Activated gamma-delta T cell treated with anti-CD3 and anti-CD28 coated beads, Interleukin-2, amount 50 U/mL, for 16 hours (primary cell): ENCODE data around the gene DERA.
"Not testable (repeated sequence)": the region's sequence is repeated elsewhere in the genome, so short reads cannot be mapped to it uniquely, and the experiment has no call there.

Source experiments
- DNase-seq: peaks from one replicate; pipeline ENCODE4 v3.0.0-alpha.2; 2020; ENCODE audit warnings: low read depth

Gene DERA

DNA sequence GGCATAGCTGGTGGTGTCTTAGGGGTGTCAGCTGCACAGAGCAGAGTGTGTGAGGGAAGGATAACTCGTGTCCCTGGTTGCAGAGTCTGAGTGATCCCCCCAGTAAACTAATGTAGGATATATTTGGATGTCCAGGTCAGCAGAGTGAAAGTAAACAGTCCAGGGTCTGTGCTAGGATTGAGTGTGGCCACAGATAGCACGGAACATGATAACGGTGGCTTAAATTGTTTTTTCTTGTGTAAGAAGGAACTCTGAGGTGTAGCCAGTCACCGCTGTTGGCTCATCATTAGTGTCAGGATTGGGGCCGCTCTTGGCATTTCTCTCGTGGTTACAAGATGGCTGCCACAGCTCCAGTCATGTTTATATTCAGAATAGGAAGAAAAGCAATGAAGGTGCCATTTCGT lies 97.3 kb downstream of the DERA start:
- no peak for DNase-seq

DNA sequence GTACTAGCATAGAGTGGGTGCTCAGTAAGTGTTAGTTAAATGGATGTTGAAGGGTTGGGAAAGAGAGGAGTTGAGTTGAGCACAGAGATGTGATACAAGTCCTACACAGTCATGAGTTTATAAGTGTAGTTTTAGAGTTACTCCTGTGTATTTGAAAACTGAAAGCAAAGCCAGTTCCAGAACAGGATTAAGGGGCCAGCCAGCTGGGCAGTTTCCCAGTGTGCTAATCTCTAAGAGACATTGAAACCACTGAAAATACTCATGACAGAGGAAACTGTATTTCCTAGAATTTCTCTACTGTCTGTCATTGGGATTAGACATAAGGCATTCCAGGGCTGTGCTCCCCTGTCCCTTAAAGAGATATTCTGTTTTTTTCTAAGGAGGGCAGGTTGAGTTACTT lies 101.0 kb downstream of the DERA start:
- DNase-seq, result no peak

DNA sequence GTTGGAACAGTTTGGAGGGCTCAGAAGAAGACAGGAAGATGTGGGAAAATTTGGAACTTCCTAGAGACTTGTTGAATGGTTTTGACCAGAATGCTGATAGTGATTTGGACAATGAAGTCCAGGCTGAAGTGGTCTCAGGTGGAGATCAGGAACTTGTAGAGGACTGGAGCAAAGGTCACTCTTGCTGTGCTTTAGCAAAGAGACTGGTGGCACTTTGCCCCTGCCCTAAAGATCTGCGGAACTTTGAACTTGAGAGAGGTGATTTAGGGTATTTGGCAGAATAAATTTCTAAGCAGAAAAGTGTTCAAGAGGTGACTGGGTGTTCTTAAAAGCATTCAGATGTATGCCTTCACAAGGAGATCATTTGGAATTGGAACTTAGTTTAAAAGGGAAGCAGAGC lies 102.6 kb downstream of the DERA start:
- not testable (repeated sequence) for DNase-seq

DNA sequence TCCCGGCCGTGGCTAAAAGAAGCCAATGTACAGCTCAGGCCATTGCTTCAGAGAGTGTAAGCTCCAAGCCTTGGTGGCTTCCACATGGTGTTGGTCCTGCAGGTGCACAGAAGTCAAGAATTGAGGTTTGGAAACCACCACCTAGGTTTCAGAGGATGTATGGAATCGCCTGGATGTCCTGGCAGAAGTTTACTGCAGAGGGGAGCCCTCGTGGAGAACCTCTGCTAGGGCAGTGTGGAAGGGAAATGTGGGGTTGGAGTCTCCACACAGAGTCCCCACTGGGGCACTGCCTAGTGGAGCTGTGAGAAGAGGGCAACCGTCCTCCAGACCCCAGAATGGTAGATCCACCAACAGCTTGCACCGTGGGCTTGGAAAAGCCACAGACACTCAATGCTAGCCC lies 103.3 kb downstream of the DERA start:
- not testable (repeated sequence) for DNase-seq

DNA sequence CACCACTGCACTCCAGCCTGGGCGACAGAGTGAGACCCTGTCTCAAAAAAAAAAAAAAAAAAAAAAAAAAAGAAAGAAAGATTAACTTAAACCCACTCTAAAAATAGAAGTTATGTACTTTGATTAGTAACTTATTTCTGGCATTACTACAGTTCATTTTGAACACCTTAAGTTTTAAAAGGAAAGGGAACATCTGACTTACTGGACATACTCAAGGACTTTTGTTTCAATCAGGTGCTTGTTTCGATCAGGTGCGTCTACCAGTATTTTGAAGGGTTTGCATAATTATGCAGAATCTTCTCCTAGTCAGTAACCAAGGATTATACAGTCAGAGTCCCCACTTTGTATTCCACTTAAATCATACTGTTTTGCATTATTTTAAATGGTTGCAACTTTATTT lies 105.6 kb downstream of the DERA start:
- DNase-seq, result no peak

DNA sequence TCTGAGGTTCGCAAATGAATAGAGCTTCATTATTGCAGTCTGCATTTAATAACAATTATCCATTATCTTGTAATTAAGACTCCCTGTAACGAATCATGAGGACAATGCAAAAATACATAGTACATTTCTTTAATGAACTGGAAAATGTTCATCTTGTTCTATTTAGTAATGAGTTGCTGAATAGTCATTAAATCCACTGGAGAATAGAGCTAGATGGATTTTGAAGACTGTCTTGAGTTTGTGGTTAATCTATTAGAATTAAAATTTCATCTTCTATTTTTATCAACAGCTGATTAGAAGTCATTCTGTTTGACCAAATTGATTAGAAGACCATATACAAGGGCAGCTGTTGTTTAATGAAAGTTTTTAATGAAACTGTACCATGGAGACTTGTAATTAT lies 107.2 kb downstream of the DERA start:
- DNase-seq, result no peak

DNA sequence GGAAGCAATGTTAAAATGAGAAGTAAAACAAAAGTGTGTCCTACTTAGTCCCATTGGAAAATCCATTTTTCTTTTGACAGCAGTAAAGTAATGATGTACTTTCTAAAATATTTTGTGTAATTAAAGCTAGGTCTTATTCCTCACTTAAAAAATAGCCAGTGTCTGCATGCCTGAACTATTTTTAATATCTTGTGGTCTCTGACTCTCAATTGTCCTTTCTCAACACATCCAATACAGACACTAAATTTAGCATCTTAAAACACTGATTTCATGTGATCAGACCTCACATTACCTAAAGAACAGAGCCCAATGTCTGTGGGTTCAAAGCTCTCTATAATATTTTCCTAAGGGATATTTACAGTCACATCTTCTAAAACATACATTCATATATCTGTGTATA lies 108.0 kb downstream of the DERA start:
- DNase-seq, result no peak

DNA sequence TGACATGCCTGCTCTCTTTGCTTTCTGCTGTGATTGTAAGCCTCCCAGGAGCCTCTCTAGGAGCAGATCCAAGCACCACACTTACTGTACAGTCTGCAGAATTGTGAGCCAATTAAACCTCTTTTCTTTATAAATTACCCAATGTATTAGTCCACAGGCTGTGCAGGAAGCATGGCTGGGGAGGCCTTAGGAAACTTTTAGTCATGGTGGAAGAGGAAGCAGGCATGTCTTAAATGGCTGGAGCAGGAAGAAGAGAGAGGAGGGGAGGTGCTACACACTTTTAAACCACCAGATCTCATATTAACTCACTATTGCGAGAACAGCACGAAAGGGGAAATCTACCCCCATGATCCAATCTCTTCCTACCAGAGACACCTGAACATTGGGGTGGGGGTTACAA lies 108.9 kb downstream of the DERA start:
- DNase-seq, result no peak

DNA sequence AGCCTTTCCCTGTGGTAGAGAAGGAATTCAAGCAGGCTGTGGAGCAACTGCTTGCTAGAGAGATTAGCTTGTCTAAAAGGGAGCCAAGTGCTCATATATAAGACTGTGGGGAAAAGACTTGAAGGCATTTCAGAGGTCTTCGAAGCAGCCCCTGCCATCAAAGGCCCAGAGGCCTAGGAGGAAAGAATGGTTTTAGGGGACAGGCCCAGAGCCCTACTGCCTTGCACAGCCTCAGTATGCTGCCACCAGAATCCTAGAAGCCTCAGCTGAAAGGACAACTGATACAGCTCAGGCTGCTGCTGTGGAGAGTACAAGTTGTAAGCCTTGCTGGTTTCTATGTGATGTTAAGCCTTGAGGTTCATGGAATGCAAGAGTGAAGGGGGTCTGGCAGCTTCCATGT lies 109.9 kb downstream of the DERA start:
- DNase-seq, result no peak

DNA sequence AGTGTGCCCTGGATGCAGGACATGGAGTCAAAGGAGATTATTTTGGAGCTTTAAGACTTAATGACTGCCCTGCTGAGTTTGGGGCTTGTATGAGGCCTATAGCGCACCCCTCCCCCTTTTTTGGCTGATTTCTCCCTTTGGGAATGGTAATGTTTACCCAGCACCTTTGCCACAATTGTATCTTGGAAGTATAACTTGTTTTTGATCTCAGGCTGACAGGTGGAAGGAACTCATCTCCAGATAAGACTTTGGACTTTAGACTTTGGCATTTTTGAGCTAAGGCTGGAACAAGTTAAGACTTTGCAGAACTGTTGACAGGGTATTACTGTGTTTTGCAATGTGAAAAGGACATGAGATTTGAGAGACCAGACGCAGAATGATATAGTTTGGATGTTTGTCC lies 110.5 kb downstream of the DERA start:
- no peak for DNase-seq

DNA sequence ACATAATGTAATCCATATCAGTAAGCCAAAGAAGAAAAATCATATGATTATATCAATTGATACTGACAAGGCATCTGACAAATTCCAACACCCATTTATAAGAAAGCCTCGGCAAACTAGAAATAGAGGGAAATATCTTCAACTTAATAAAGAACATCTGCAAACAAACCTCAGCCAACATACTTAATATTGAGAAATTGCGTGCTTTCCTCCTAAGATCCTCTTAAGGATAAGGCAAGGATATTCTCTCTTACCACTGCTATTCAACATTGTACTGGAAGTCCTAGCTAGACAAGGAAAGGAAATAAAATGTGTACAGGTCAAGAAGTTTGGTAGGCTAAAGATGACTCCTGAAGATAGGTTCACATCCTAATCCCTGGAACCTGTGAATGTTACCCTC lies 115.9 kb downstream of the DERA start:
- no peak for DNase-seq

DNA sequence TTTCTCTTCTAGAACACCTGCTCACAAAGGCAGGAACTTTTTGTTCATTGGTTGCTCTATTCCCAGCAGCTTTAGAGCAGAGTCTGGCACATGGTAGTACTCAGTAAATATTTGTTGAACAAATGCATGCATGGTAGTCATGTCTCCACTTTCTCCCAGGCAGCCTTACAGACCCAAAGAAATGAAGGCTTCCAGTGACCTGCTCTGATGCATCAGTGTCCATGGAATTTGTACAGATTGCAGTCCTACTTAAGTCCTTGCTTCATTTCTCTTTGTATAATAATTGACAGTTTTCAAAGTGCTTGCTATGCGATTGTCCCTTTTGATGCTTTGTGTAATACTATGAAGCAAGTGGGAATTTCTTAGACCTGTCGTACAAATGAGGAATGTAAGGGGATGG lies 119.6 kb downstream of the DERA start:
- no peak for DNase-seq

DNA sequence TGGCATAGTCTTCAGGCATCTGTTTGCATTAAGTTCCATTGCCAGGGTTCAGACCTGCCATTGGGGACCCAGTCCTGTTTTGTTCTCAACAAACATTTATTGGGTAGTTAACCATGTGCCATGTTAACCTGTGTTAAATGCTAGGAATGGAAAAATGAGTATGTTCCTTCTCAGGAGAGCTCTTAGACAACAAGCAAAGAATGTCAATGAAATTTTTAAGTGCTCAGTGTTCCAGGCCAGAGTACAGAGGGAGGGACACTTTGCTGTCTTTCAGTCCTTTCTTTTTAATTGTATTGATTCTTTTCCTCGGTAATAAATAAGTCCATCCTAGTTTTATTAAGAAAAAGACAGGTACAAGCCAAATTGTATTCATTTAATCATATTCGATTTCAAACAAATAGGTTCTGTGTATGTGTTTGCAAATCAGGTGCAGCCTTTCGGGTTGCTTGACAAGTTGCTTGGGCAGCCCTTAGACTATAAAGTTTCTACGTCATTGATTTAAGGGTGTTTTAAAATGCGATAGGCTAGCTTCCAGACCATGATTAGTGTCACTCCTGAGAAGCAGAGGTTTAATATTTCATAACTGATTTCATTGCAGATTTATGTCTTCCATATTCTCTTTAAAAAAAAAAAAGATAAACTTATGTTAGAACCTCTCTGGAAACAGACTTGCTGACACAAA lies 123.1 kb downstream of the DERA start:
- no peak for DNase-seq

DNA sequence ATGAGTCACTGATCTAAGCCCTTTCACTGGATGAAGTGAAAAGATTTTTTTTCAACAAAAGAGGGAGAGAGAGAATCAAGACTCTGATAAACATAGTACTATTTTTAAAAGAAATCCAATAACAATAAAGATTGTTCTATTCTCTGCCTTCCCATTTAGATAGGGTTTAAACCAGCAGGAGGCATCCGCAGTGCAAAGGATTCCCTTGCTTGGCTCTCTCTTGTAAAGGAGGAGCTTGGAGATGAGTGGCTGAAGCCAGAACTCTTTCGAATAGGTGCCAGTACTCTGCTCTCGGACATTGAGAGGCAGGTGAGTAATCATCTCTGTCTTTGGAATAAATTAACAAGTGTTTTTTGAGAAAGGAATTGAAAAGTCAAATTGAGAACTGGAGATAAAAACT lies 124.9 kb downstream of the DERA start:
- no peak for DNase-seq

DNA sequence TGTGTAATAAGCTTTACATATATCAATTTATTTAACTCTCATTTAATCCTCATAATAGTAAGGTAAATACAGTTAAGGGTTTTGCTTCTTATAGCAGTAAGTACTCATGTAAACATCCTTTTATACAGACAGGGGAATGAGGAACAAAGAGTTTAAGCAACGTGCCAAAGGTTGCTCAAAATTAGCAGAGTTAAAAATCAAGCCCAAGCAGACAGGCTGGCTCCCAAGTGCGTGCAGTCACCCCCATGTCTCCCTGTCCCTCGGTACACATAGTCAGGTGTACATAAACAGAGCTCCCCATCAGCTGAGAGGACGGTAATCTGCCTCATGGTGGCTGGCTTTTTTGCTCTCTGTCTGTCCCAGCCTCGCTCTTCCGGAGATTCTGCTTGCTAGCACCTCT lies 126.4 kb downstream of the DERA start:
- DNase-seq, result no peak

DNA sequence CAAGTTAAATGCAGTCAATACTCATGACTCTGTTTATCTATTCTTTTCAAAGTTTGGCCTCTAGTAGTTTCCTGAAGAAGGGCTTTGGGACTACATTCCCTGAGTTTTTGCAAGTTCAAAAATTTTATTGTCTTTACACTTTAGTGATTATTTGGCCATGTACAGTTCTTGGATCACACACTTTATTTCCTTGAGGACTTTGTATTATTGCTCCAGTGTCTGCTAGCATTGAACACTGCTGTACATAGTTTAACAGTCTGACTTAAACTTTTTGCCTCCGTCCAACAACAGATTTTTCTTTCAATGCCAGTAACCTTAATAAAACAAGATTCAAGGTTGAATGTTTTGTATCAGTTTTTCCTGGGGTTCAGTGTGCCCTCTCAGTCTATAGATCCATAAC lies 132.3 kb downstream of the DERA start:
- no peak for DNase-seq

DNA sequence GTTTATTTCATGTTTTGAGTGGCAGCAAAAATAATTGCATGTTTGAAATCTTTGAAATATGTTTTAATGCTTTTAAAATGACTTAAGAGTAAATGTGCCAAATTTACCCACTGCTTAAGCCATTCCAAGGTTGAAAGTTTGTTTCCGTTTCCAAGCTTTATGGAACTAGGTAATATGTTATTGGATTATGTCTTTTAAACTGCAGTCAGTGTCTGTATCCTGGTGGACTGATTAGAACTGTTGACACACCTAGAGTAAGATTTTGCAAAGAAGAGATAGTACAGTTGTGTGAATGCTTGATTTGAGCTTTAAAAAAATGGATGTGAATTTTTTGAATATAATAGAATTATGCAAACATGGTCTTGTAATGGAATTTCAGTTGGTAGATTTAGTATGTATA lies 135.1 kb downstream of the DERA start:
- DNase-seq, result no peak

DNA sequence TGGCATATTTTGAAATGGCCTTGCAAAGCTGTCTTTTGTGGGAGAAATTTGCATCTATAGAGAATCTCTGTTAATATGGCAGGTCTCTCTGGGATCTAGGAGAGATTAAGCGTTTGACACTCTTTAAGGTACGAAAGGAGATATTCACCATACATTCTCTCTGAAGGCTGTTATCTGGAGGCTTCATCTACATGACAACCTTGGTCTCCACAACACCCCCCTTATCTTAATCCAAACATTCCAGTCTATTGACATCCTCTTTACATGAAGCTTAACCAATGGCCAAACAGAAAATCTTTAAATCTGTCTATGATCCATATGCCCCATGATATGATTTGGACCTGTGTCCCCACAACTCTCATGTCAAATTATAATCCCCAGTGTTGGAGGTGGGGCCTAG lies 137.4 kb downstream of the DERA start:
- DNase-seq, result no peak

DNA sequence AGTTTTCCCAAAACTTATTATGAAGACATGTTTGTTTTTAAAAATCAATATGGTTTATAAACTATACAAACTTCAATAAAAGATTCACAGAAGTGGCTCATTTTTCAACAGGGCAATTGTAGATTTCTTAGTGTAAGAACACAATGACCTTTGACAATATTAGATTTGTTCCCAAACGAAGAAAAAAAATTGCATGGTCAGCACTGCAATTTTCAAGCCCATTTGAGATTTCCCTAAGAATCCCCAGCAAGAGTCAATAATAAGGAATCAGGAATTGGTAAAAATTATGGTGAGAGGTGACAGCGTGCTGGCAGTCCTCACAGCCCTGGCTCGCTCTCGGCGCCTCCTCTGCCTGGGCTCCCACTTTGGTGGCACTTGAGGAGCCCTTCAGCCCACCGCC lies 145.8 kb downstream of the DERA start:
- no peak for DNase-seq

DNA sequence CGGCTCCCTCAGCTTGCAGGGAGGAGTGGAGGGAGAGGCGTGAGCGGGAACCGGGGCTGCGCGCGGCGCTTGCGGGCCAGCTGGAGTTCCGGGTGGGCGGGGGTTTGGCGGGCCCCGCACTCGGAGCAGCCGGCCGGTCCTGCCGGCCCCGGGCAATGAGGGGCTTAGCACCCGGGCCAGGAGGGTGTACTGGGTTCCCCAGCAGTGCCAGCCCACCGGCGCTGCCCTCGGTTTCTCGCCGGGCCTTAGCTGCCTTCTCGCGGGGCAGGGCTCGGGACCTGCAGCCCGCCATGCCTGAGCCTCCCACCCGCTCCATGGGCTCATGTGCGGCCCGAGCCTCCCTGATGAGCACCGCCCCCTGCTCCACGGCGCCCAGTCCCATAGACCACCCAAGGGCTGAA lies 146.2 kb downstream of the DERA start:
- DNase-seq, result not testable (repeated sequence)

DNA sequence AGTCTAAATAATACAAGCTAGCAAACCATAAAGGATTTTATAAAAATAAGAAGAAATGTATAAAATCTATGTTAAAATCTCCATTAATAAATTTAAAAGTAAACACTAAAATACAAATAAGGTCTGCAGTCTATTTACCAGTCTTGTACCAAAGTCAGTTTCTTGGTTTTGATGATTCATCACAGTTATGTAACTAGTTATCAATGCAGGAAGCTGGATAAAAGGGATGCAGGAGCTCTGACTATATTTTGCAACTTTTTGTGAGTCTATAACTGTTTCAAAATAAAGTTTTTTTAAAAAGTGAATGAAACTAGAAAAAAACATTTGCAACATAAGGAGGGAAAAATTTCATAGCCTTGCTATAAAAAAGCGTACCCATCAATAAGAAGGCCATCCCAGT lies 151.5 kb downstream of the DERA start:
- no peak for DNase-seq

DNA sequence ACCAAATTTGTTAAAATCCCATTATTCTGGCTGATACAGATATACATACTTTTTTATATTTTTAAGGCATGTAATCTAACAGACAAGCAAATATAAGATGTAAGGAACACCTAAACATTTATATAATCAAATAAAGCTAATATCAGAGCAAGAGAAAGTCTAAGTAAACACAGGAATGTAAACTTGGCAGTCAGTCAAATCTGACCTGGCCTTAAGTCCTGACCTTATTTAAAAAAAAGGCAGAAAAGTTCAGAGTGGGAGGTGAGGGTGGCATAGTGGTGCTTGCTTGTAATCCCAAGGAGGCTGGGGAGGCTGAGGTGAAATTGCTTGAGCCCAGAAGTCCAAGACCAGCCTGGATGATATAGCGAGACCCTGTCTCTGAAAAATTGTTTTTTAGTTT lies 152.6 kb downstream of the DERA start:
- no peak for DNase-seq

DNA sequence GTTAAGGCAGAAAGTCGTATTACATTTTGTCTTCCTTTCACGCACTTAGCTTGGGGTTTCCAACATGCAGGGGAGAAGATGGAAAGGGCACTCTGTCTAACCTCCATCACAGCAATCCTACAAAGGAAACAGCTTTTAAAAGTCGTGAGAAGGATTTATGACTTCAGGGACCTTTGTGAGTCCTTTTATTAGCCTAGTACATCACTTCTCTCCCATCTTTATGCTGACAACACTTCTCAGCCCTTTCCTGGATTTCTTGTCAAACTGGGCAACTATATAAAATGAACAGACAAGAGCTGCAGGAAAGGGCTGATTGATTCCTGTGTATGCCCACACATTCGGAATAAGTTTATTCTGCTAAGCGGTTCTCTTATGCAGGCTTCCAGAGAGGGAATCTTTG lies 159.0 kb downstream of the DERA start:
- DNase-seq, result no peak

DNA sequence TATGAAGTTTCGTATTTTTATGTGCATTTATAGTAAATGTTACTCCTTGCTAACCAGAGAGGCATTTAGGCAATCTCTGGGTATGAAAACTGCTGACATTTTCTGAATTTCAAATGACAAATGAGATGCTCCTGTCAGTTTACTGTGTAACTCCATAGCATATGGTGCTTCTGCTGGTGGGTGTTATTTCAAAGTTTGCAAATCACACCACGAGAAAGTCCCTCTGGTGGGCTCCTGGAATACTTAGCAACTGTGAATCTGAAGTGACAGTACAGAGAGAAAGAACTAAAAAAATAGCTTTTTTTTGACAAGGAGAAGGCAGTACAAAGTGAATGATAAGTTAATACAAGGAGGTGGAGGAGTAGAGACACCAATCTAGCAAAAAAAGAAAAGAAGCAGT lies 161.5 kb downstream of the DERA start:
- DNase-seq, result no peak

DNA sequence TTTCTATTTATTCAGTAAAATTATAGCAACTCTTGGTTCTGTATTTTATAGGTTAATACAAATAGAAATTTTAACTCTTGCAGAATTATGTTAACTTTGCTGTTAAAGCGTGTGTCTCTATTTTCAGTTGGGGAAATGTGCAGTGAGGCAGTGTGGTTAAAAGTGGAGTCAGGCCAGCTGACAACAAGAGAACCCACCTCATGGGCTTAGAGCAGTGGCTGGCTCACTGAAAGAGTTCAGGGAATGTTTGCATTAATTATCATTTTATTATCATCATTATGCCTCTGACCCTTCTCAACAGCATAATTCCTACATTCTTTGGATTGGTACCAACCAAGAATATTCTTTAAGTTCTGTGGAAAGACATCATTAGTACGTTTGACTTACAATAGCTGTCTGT lies 163.8 kb downstream of the DERA start:
- DNase-seq, result no peak
